Sigmoid colon (tissue), 4 donors: ENCODE results near the gene ACSL1.

Experiments used
- CTCF ChIP-seq, 4 experiments: fragments of 450-650 bp in 3 of 4; fragments of 200-600 bp in 1 of 4; IDR thresholded peaks; one replicate each; pipeline ENCODE4 v1.5.1; 2016 to 2019; ENCODE audit warnings: antibody characterized with exemption in 4 of 4, mild to moderate bottlenecking in 3 of 4, moderate library complexity in 2 of 4
- POLR2A ChIP-seq, 2 donors: fragments of 450-650 bp; IDR thresholded peaks; one replicate each; pipeline ENCODE4 v1.6.1; 2016; ENCODE audit warnings: antibody characterized with exemption in 2 of 2, mild to moderate bottlenecking in 2 of 2, moderate library complexity in 2 of 2
- POLR2AphosphoS5 ChIP-seq, 4 donors: sonication (generic); formaldehyde crosslinking; IDR thresholded peaks; one replicate each; pipeline ENCODE4 v1.6.1; 2017; ENCODE audit warnings: antibody characterized with exemption in 4 of 4

- TF ChIP-seq CTCF (IDR thresholded peaks at IDR 0.05): no peak
- TF ChIP-seq POLR2A (IDR thresholded peaks at IDR 0.05): no peak
- TF ChIP-seq POLR2AphosphoS5 (IDR thresholded peaks at IDR 0.05): no peak
Observed at GRCh38 chr4:184793735-184794355, 31.9 kb downstream of the ACSL1 start.
